GM21515 (cell line): ENCODE data around the gene ARVCF.

Experiments used
- ATAC-seq: cut with Tn5 transposase; IDR thresholded peaks from one replicate; pipeline ENCODE4 v1.9.1; 2021; ENCODE audit not compliant: unreplicated experiment

The ARVCF gene

GRCh38 chr22:20016734-20017621, at the start of gene ARVCF:
ARVCF (minus strand) TSS chr22:20016823; CDS start chr22:19990794, 26,029 bp downstream.
- ATAC-seq, result peak; percentile 59

GRCh38 chr22:20065896-20066616, 49.4 kb upstream of the ARVCF start:
- ATAC-seq, result no peak

- no peak for ATAC-seq
Measured at GRCh38 chr22:20064545-20065262, 48.1 kb upstream of the ARVCF start.

GRCh38 chr22:20064140-20064480, 47.5 kb upstream of the ARVCF start:
- no peak for ATAC-seq

GRCh38 chr22:20063271-20064139, 46.9 kb upstream of the ARVCF start:
- no peak for ATAC-seq

GRCh38 chr22:20062766-20063083, 46.1 kb upstream of the ARVCF start:
- no peak for ATAC-seq

- no peak for ATAC-seq
Measured at GRCh38 chr22:20062043-20062765, 45.6 kb upstream of the ARVCF start.

GRCh38 chr22:20061481-20061861, 44.8 kb upstream of the ARVCF start:
- ATAC-seq, result no peak

- ATAC-seq, result no peak
Measured at GRCh38 chr22:20060700-20061480, 44.3 kb upstream of the ARVCF start.

- ATAC-seq, result no peak
Measured at GRCh38 chr22:20058989-20059770, 42.6 kb upstream of the ARVCF start.

- ATAC-seq, result no peak
Measured at GRCh38 chr22:20057596-20058268, 41.1 kb upstream of the ARVCF start.

GRCh38 chr22:20056696-20057386, 40.2 kb upstream of the ARVCF start:
- ATAC-seq, result no peak

- ATAC-seq, result no peak
Measured at GRCh38 chr22:20056161-20056560, 39.5 kb upstream of the ARVCF start.

- no peak for ATAC-seq
Measured at GRCh38 chr22:20055654-20056053, 39.0 kb upstream of the ARVCF start.

GRCh38 chr22:20055144-20055543, 38.5 kb upstream of the ARVCF start:
- no peak for ATAC-seq

GRCh38 chr22:20054485-20054884, 37.9 kb upstream of the ARVCF start:
- no peak for ATAC-seq

GRCh38 chr22:20054034-20054427, 37.4 kb upstream of the ARVCF start:
- ATAC-seq, result no peak
